HCT116 (cell line): ENCODE measurements around the gene CCS.

Source experiments
- ATF3 ChIP-seq: IDR thresholded peaks from 2 replicates; pipeline ENCODE4 v1.6.1; 2012
- CBX3 ChIP-seq: IDR thresholded peaks from 2 replicates; pipeline ENCODE4 v1.6.1; 2012; ENCODE audit warnings: low read depth
- CTCF ChIP-seq, 3 experiments: fragments of 200-600 bp in 1 of 3; sonication (generic) in 1 of 3; IDR thresholded peaks in 2 of 3; conservative IDR thresholded peaks in 1 of 3; 2 replicates each; pipeline ENCODE4 v1.5.1; 2012 to 2017; ENCODE audit warnings: low read depth in 2 of 3, low read length in 2 of 3, antibody characterized with exemption in 1 of 3, borderline replicate concordance in 1 of 3, control low read depth in 1 of 3, mild to moderate bottlenecking in 1 of 3, mixed read lengths in 1 of 3, mixed run types in 1 of 3, moderate library complexity in 1 of 3; ENCODE audit not compliant: insufficient read depth in 1 of 3
- POLR2A ChIP-seq: IDR thresholded peaks from 2 replicates; pipeline ENCODE4 v1.7.0; 2011; ENCODE audit warnings: borderline replicate concordance; ENCODE audit not compliant: insufficient read depth, insufficient read length; ENCODE audit errors: extremely low read depth
- POLR2AphosphoS5 ChIP-seq: IDR thresholded peaks from 2 replicates; pipeline ENCODE4 v1.6.1; 2011; ENCODE audit warnings: mild to moderate bottlenecking, low read depth, low read length, moderate library complexity

GRCh38 chr11:66568124-66568916, 24.7 kb upstream of the CCS start, which contains the start of gene CTSF:
- TF ChIP-seq POLR2A (no peak), ATF3 (no peak), CTCF (IDR thresholded peaks at IDR 0.05 in 2 of 3, conservative IDR thresholded peaks at IDR 0.05 in 1 of 3; ENCODE audit: borderline replicate concordance in 1 of 3, insufficient read depth in 1 of 3, low read depth in 2 of 3, low read length in 2 of 3) (no peak), POLR2AphosphoS5 (no peak), CBX3 (no peak)
